Spleen (tissue), 13 donors: Measurements from ENCODE around the gene NECTIN1. TPM values are rescaled to one million over a fixed set of nuclear protein-coding genes. Genes with fewer than 3 reads are reported as not detected.

Source experiments
- DNase-seq: peaks from one replicate; pipeline ENCODE4 v3.0.0-alpha.2; 2020
- H3K27ac ChIP-seq, 8 donors: fragments of 200-600 bp; sonication (generic) in 7 of 8; 1 replicate in 4 of 8; 2 replicates in 4 of 8; pipeline versions ENCODE4 v1.5.0 to v1.8.0; 2016 to 2021; ENCODE audit warnings: inconsistent platforms in 4 of 8, mild to moderate bottlenecking in 4 of 8, moderate library complexity in 1 of 8
- H3K27me3 ChIP-seq, 7 donors: fragments of 200-600 bp; sonication (generic) in 6 of 7; replicated peaks in 1 of 7; 1 replicate in 4 of 7; 2 replicates in 3 of 7; pipeline versions ENCODE4 v1.5.0 to v1.8.0; 2016 to 2021; ENCODE audit warnings: inconsistent platforms in 3 of 7, mild to moderate bottlenecking in 1 of 7
- H3K36me3 ChIP-seq, 6 donors: fragments of 200-600 bp; sonication (generic) in 5 of 6; 1 replicate in 4 of 6; 2 replicates in 2 of 6; pipeline versions ENCODE4 v1.5.0 to v1.8.0; 2016 to 2021; ENCODE audit warnings: inconsistent platforms in 2 of 6
- H3K4me1 ChIP-seq, 6 donors: fragments of 200-600 bp; sonication (generic) in 5 of 6; 1 replicate in 3 of 6; 2 replicates in 3 of 6; pipeline versions ENCODE4 v1.5.0 to v1.8.0; 2016 to 2021; ENCODE audit warnings: inconsistent platforms in 3 of 6
- H3K4me3 ChIP-seq, 8 donors: fragments of 200-600 bp; sonication (generic) in 7 of 8; 1 replicate in 4 of 8; 2 replicates in 4 of 8; pipeline versions ENCODE4 v1.5.0 to v1.8.0; 2016 to 2021; ENCODE audit warnings: inconsistent platforms in 4 of 8, mild to moderate bottlenecking in 4 of 8, moderate library complexity in 2 of 8
- H3K9me3 ChIP-seq, 8 donors: fragments of 200-600 bp; sonication (generic) in 7 of 8; 1 replicate in 4 of 8; 2 replicates in 4 of 8; pipeline versions ENCODE4 v1.5.0 to v1.8.0; 2016 to 2021; ENCODE audit warnings: inconsistent platforms in 4 of 8
- CTCF ChIP-seq, 11 experiments: fragments of 200-600 bp in 7 of 11; fragments of 450-650 bp in 4 of 11; sonication (generic) in 4 of 11; IDR thresholded peaks in 8 of 11; conservative IDR thresholded peaks in 3 of 11; 1 replicate in 7 of 11; 2 replicates in 4 of 11; pipeline versions ENCODE4 v1.4.0 to v1.8.0; 2016 to 2021; ENCODE audit warnings: antibody characterized with exemption in 11 of 11, inconsistent platforms in 4 of 11, mild to moderate bottlenecking in 1 of 11
- POLR2A ChIP-seq, 3 donors: fragments of 450-650 bp; IDR thresholded peaks; one replicate each; pipeline ENCODE4 v1.5.1; 2017; ENCODE audit warnings: antibody characterized with exemption in 3 of 3, mild to moderate bottlenecking in 1 of 3
- POLR2AphosphoS5 ChIP-seq, 3 donors: sonication (generic); formaldehyde crosslinking; IDR thresholded peaks; one replicate each; pipeline ENCODE4 v1.5.1; 2017; ENCODE audit warnings: antibody characterized with exemption in 3 of 3
- WGBS, 5 donors: extraction: QIAGEN DNeasy Blood & Tissue Kit in 3 of 5; methylation state at CpG; one replicate each; pipeline versions ENCODE4 v1.1.5 to v1.1.7; 2013 to 2018; 5-methylcytosine and 5-hydroxymethylcytosine counted together
- intact Hi-C: fragments of 100-400 bp; cut with DNase I; formaldehyde crosslinking; loops from one replicate; pipeline ENCODE4 v1.15.0; 2023; ENCODE audit warnings: low total_unique reads
- long read RNA-seq, 2 donors: transcript quantifications; one replicate each; lab custom pipeline, GENCODE V29; 2026
- polyA plus RNA-seq, 3 donors: library from polyadenylated mRNA; stranded (reverse); fragments of 200-250 nt; gene quantifications; one replicate each; pipeline ENCODE4 v1.2.1, GENCODE V29; 2013
- total RNA-seq, 7 donors: library from RNA; depleted of rRNA in 3 of 7; stranded (reverse); fragments of >200 nt in 3 of 7; fragmentation: NEBNext Ultra II Directional in 4 of 7; extraction: Animal tissue kit (Norgen Biotek cat#: 25700) in 4 of 7; gene quantifications; one replicate each; pipeline versions ENCODE4 v1.1.0 to v1.2.1, GENCODE V29; 2016 to 2021
- donor health status: healthy with polysubstance abuse.
- donor health status: DM: no; HTN: no; CAD: no; lungs with moderate emphysema.
- donor health status: DM: no; HTN: no; CAD: no.
- donor health status: Bipolar disorder and iron deficiency.
- donor health status: healthy.
- donor health status: DM: no; HTN: no; CAD: no.
- donor health status: DM: yes; HTN: yes; CAD: no.

The NECTIN1 gene
- total RNA-seq (10 to 100 TPM in 1 of 7 donors, 1 to 10 TPM in 6; 4.6 to 16.2 (median 7.7) TPM), polyA plus RNA-seq (1 to 10 TPM in 2 of 3 donors, under 1 TPM in 1; 0.67 to 2.3 (median 1.1) TPM)
- long read RNA-seq, donor 1, full-length matches to known transcripts, result 3 of 3 reads
- long read RNA-seq, donor 1, partial matches to known transcripts, result 0 of 3 reads
- long read RNA-seq, donor 1, other reads (novel, unspliced or antisense), result 0 of 3 reads
- long read RNA-seq, donor 2, full-length matches to known transcripts, result 1 of 1 reads
- long read RNA-seq, donor 2, partial matches to known transcripts, result 0 of 1 reads
- long read RNA-seq, donor 2, other reads (novel, unspliced or antisense), result 0 of 1 reads

GRCh38 chr11:119728651-119729580 is at the start of gene NECTIN1:
TSS of gene NECTIN1 (minus strand) at chr11:119729200. CDS start at chr11:119728553, 647 bp downstream.
- DNase-seq, result peak; percentile 97
- no peaks in the 10 kb centered on the region for H3K36me3 ChIP-seq
- TF ChIP-seq POLR2AphosphoS5 (IDR thresholded peaks at IDR 0.05) (peak; percentile 61 to 91 (median 83)), CTCF (IDR thresholded peaks at IDR 0.05 in 8 of 11, conservative IDR thresholded peaks at IDR 0.05 in 3 of 11) (peak; percentile 67 to 99 (median 97)), POLR2A (IDR thresholded peaks at IDR 0.05) (peak in 1 of 3 donors; percentile 34)
- H3K9me3 ChIP-seq, result no peaks in the 10 kb centered on the region
- peaks cover 9 to 53% (median 41%) of the 10 kb centered on the region in 6 donors for H3K4me1 ChIP-seq
- 0 to 1% (median 0%) methylated on average over 20 to 128 of the region's 128 CpGs; no CpG with 5 or more reads in 1 of the 5 donors for WGBS, 5 donors
- H3K27me3 ChIP-seq, result peaks cover 0 to 35% (median 12%) of the 10 kb centered on the region in 7 donors
- H3K4me3 ChIP-seq, result peak within 1 kb of the TSS; percentile 64 to 96 (median 84)
- intact Hi-C loops, result no loop called here
- peak within 1 kb of the TSS; percentile 48 to 91 (median 86) for H3K27ac ChIP-seq

GRCh38 chr11:119778391-119779194 is 49.6 kb upstream of the NECTIN1 start:
- intact Hi-C loops, result no loop called here
- Histone ChIP-seq H3K4me1 (no peaks in the 10 kb centered on the region), H3K36me3 (no peaks in the 10 kb centered on the region), H3K27ac (no peak overlapping the region), H3K4me3 (no peak overlapping the region), H3K9me3 (peaks cover 0 to 2% (median 0%) of the 10 kb centered on the region in 8 donors), H3K27me3 (peaks cover 0 to 51% (median 0%) of the 10 kb centered on the region in 7 donors)
- peak; percentile 54 for DNase-seq
- TF ChIP-seq POLR2AphosphoS5 (IDR thresholded peaks at IDR 0.05) (no peak), POLR2A (IDR thresholded peaks at IDR 0.05) (no peak), CTCF (IDR thresholded peaks at IDR 0.05 in 8 of 11, conservative IDR thresholded peaks at IDR 0.05 in 3 of 11) (no peak)
- WGBS, 5 donors, result 71 to 87% (median 71%) methylated on average over 15 of the region's 15 CpGs

GRCh38 chr11:119777940-119778339 is 48.9 kb upstream of the NECTIN1 start:
- Histone ChIP-seq H3K4me3 (no peak overlapping the region), H3K9me3 (no peaks in the 10 kb centered on the region), H3K27me3 (peaks cover 0 to 44% (median 0%) of the 10 kb centered on the region in 7 donors), H3K4me1 (no peaks in the 10 kb centered on the region), H3K27ac (no peak overlapping the region), H3K36me3 (no peaks in the 10 kb centered on the region)
- intact Hi-C loops, result no loop called here
- no peak for TF ChIP-seq CTCF (IDR thresholded peaks at IDR 0.05 in 8 of 11, conservative IDR thresholded peaks at IDR 0.05 in 3 of 11)
- peak; percentile 53 for DNase-seq
- WGBS, 5 donors, result 85 to 88% (median 86%) methylated on average over 8 to 10 of the region's 10 CpGs
